HG02870 (cell line): Measurements from ENCODE around the gene ATG3.

Experiments
- ATAC-seq: cut with Tn5 transposase; IDR thresholded peaks from one replicate; pipeline ENCODE4 v1.9.1; 2021; ENCODE audit warnings: mild to moderate bottlenecking, moderate library complexity; ENCODE audit not compliant: unreplicated experiment

ATG3 gene

GRCh38 chr3:112561734-112562529, at the start of gene ATG3, which contains the start of gene SLC35A5:
Gene ATG3 (minus strand): TSS chr3:112561962. CDS start chr3:112561528, 434 bp downstream.
Gene SLC35A5 (plus strand): TSS chr3:112562045. CDS start chr3:112563404, 1,359 bp downstream.
- peak; percentile 73 for ATAC-seq

- no peak for ATAC-seq
These were observed 48.4 kb upstream of the ATG3 start for GRCh38 chr3:112610121-112610520.

GRCh38 chr3:112607863-112608262, 46.1 kb upstream of the ATG3 start:
- ATAC-seq, result no peak

GRCh38 chr3:112606098-112606497, 44.3 kb upstream of the ATG3 start:
- no peak for ATAC-seq

- ATAC-seq, result no peak
These were observed 43.5 kb upstream of the ATG3 start for GRCh38 chr3:112605285-112605684.

GRCh38 chr3:112604536-112604935, 42.8 kb upstream of the ATG3 start:
- no peak for ATAC-seq

- peak; percentile 84 for ATAC-seq
These were observed 40.6 kb upstream of the ATG3 start for GRCh38 chr3:112602217-112602838.

- no peak for ATAC-seq
These were observed 37.0 kb upstream of the ATG3 start for GRCh38 chr3:112598731-112599130.

- ATAC-seq, result no peak
These were observed 36.2 kb upstream of the ATG3 start for GRCh38 chr3:112597945-112598344.

GRCh38 chr3:112594856-112595255, 33.1 kb upstream of the ATG3 start:
- no peak for ATAC-seq

- no peak for ATAC-seq
These were observed 31.5 kb upstream of the ATG3 start for GRCh38 chr3:112593258-112593657.

GRCh38 chr3:112587336-112587735, 25.6 kb upstream of the ATG3 start:
- ATAC-seq, result no peak

GRCh38 chr3:112585782-112586181, 24.0 kb upstream of the ATG3 start:
- ATAC-seq, result no peak

- no peak for ATAC-seq
These were observed 21.3 kb upstream of the ATG3 start for GRCh38 chr3:112583105-112583504.

GRCh38 chr3:112582244-112582874, 20.6 kb upstream of the ATG3 start:
- ATAC-seq, result no peak

- ATAC-seq, result no peak
These were observed 17.9 kb upstream of the ATG3 start for GRCh38 chr3:112579697-112580096.

GRCh38 chr3:112579232-112579631, 17.5 kb upstream of the ATG3 start:
- no peak for ATAC-seq

- no peak for ATAC-seq
These were observed 10.9 kb upstream of the ATG3 start for GRCh38 chr3:112572701-112573100.

GRCh38 chr3:112569265-112569664, 7.5 kb upstream of the ATG3 start:
- no peak for ATAC-seq

- ATAC-seq, result no peak
These were observed 6.9 kb upstream of the ATG3 start for GRCh38 chr3:112568642-112569041.

GRCh38 chr3:112564940-112565305, 3.2 kb upstream of the ATG3 start:
- no peak for ATAC-seq
